OCI-LY7 (cell line): ENCODE results near the gene KDM4B.

Source experiments
- CTCF ChIP-seq: fragments of 200-600 bp; sonication (generic); conservative IDR thresholded peaks from 2 replicates; pipeline ENCODE4 v1.5.1; 2014; ENCODE audit warnings: mild to moderate bottlenecking, antibody characterized with exemption, low read length, moderate library complexity, mixed read lengths
- EZH2phosphoT487 ChIP-seq: fragments of 200-600 bp; sonication (generic); IDR thresholded peaks from 2 replicates; pipeline ENCODE4 v1.6.1; 2018; ENCODE audit warnings: low read depth, borderline replicate concordance, mild to moderate bottlenecking, mixed run types, antibody characterized with exemption, low read length, moderate library complexity, mixed read lengths

- no peak for TF ChIP-seq CTCF
- TF ChIP-seq EZH2phosphoT487, result no peak
These were observed 31.9 kb upstream of the KDM4B start for GRCh38 chr19:4937060-4937459.
